Measurements from ENCODE around the gene PDE9A. TPM values are rescaled to one million over a fixed set of nuclear protein-coding genes. Genes with fewer than 3 reads are reported as not detected.

PDE9A gene
- total RNA-seq, 4 donors from 2014 or later, result 2.9 to 16.9 (median 7.0) TPM

DNA sequence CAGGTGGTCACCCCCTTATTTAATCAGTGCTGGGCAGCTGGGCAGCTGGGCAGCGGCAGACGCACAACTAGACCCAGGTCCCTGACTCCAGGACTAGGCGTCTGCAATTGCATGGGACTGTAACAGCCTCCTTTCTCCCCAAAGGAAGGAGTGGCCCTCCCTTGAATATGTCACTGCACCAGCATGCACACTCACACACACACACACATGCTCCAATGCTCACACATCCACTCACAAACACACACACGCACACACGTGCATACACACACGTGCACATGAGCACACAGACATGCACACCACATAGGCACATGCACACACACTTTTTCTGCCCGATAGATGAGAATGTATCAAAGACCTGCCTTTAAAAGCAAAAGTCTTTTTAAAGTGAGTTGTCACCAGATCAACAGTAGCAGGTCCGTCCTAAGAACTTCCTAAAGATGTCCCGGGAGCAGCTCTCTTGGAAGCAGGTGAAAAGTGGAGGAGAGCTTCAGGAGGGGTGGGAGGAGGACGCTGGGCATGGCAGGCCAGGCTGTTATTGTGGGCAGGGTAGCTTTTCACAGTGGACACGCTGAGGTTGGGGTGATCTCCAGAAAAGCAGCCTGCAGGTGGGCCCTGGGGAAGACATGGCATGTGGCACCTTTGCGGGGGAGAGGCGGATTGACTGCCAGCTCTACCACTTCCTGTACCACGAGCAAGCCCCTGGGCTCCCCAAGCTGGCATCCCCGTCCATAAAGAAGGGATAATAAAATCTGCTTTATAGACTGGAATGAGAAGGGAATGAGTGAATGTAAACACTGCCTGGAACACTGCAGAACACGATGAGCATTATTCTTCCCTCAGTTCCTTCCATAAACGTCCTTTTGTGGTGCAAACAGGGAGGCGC lies 1.7 kb downstream of the PDE9A start:
- ATAC-seq (ENCODE audit: low FRiP score), result no peak
- no peak for DNase-seq (ENCODE audit: low spot score)
- TF ChIP-seq, protein P1, sequence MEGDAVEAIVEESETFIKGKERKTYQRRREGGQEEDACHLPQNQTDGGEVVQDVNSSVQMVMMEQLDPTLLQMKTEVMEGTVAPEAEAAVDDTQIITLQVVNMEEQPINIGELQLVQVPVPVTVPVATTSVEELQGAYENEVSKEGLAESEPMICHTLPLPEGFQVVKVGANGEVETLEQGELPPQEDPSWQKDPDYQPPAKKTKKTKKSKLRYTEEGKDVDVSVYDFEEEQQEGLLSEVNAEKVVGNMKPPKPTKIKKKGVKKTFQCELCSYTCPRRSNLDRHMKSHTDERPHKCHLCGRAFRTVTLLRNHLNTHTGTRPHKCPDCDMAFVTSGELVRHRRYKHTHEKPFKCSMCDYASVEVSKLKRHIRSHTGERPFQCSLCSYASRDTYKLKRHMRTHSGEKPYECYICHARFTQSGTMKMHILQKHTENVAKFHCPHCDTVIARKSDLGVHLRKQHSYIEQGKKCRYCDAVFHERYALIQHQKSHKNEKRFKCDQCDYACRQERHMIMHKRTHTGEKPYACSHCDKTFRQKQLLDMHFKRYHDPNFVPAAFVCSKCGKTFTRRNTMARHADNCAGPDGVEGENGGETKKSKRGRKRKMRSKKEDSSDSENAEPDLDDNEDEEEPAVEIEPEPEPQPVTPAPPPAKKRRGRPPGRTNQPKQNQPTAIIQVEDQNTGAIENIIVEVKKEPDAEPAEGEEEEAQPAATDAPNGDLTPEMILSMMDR (IDR thresholded peaks at IDR 0.05), result no peak

- TF ChIP-seq, protein P1 (IDR thresholded peaks at IDR 0.05), result no peak
- no peak for ATAC-seq (ENCODE audit: low FRiP score)
- DNase-seq (ENCODE audit: low spot score), result no peak
Observed at GRCh38 chr21:42655796-42656770, 2.7 kb downstream of the PDE9A start.

DNA sequence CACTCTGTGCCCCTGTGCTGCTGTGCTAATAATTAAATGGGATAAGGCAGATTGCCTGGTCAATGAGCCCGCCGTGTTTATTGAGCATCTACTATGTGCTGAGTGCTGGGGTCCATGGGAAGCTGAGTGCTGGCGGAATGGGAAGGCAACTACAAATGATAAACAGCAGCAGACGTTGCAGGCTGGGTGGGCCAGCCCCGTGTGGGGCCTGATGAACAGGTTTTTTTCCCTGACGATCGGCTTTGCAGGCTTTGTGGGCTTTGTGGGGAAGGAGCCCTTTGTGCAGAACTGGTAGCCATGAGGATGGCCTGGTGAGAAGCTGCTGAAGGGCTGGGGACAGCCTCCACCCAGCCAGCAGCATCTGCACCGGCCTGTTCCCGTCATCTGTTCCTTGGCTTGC lies 3.5 kb downstream of the PDE9A start:
- DNase-seq (ENCODE audit: low spot score) (no peak), ATAC-seq (ENCODE audit: low FRiP score) (no peak)
- TF ChIP-seq, protein P1 (IDR thresholded peaks at IDR 0.05), result no peak

GRCh38 chr21:42657676-42658319 lies 4.4 kb downstream of the PDE9A start:
- no peak for ATAC-seq (ENCODE audit: low FRiP score)
- TF ChIP-seq, protein P1 (IDR thresholded peaks at IDR 0.05), result no peak
- no peak for DNase-seq (ENCODE audit: low spot score)

DNA sequence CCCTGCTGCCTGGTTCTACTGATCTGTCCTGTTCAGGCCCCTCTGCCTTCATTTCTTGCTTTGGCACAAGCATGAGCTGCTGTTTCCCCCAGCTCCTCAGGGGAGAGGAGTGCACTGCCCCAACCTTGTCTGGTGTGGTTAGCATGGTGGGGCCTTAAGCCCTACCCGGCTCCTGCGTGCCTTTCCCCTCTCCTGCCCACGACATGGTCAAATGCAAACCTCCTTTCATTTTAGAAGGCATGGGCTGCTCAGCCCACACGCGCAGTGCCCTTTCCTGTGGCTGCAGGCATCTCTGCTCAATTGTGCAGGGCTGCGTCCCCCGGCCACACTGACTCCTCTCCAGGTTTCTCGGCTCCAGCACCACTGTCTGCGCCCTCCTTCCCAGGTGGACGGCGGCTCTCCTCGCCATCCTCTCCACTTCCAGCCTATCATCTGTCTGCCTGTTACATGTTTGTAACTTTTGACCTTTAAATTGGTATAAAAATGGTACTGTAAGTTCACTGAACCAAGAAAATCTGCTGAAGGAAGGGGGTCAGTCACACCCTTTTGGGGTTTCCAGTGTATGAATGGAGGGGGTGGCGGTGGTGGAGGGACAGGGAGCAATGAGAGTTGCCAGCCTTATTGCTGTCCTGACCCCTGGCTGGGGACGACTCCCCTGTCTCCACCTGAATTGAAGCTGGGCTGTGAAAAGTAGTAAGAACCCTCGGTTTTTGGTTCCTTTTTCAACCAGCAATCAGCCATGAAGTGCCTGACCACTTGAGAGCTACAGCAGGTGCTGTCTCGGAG lies 5.1 kb downstream of the PDE9A start:
- TF ChIP-seq, protein P1 (IDR thresholded peaks at IDR 0.05), result no peak
- ATAC-seq (ENCODE audit: low FRiP score) (no peak), DNase-seq (ENCODE audit: low spot score) (no peak)
